ENCODE results near the gene NAV2.

The NAV2 gene

DNA sequence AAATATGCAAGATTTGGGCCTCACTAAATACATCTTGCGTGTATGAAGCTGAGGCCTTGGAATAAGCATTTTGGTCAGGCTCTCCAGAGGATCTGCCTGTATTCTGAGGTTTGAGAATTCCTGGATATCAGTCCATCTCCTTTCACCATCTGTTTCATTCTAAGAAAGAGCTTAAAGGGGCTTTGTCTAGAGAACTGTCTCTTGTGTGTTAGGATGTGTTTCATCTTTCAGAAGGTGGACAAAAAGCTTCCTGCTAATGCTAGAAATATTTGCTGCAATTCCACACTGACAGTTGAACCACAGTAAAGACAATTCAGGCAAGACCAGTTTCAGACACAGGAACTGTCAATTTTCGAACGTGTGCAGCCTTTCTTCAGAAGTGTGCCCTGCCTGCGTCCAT lies 262.2 kb downstream of the NAV2 start:
- DNase-seq (ENCODE audit: low spot score): no peak

DNA sequence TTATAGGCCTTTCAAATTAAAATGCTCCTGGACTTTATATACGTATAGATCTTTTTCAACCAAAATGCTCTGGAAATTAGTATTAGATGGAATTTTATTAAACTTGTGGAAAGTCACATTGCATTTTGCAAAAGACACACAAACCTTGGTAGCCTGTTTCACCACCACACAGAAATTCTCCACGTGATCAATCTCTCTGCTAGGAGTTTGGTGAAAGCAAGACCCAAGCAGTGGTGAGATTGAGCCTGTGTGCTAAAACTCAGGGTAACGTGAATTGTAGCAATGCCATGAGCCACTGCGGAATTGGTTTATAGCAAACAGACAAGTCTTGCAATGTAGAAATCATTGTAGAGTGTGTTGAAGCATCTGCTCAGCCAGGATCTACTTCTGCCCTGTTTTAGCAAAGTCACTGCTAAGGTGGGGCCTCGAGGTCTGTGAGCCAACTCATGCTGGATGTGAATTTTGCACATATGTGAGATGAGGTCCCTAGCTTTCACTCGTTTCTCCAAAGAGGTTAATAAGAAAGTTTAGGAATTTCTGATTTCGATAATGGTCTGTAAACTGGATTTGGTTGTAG lies 262.9 kb downstream of the NAV2 start:
- DNase-seq (ENCODE audit: low spot score): no peak

DNA sequence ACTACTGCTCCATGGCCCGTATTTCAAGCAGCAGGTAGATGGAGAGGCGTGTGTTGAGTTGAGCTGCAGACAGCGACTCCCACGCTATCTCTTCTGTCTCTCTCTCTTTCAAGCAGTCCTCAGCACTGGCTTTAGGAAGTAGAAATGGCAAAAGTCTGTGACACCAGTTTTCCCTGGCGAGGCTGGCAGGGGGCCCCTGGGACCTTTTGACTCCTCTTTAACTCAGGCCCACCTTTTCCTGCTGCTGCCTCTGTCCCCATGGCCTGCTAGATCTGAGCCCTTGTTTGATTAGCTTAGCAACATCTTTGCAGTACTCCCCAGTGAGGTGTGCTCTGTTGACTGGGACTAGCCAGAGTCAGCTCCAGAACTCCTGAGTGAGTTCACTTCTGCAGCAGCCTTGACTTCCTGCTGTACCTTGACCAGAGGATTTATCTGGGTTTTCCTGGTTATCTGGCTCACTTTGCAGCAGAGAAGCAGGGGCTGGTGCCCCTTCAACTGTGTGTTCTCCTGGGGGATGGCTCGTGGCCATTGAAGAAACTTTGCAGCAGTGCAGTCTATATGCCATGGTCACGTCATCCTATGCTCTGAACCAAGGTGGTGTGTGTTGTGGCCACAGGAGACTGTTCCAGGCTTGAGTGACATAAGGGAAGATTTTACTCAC lies 263.8 kb downstream of the NAV2 start:
- DNase-seq (ENCODE audit: low spot score): no peak

DNA sequence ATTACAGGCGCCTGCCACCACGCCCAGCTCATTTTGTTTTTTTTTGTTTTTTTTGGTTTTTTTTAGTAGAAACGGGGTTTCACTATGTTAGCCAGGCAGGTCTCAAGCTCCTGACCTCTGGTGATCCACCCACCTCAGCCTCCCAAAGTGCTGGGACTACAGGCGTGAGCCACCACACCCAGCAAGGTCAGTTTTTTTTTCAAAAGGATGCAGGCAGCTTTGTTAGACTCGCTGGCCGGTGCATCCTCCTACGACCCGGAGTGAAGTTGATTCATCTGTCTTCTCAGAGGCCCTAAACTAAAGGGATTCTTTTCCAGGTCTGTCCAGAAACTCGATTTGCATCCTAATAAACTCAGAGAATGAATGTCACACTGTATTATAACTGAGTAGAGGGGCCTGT lies 265.3 kb downstream of the NAV2 start:
- no peak for DNase-seq (ENCODE audit: low spot score)

DNA sequence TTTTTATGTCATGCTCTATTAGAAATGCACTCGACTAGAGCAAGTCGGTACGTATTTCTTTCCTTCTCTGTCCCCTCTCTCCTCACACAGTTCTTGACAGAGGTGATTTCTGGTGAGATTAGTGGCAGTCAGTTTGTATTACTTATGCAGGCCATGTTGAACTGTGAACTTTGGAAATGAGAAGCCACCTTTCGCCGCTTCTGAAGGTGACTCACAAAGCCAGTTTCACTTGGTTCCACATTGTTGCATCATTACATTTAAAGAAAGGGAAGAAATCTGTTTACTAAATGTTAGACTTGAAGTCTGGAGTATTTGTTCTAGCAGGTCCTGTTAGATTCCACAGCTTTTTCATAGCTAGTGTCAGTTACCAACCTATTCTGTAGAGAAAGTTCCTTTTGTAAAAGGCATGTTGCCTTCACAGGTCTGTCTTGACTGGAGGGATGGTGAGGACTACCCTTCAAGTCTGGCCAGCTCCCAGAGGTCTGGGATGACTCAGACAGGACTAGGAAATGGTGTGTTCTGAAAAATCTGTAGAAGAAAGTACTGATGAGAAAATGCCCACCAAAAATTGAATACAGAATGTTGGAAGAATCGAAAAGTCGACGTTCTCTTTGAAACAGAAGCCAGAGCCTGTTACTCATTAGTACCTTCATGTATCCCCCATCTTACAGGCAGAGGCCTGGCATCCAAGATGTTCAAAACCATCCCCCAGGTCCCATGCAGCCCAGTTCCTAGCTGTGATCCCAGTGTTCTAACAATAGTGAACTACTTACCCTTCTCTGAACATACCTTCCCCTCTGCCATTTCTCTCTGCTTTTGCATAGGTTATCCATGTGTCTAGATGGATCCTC lies 266.3 kb downstream of the NAV2 start:
- no peak for DNase-seq (ENCODE audit: low spot score)

GRCh38 chr11:19979519-19979845 lies 266.8 kb downstream of the NAV2 start:
- DNase-seq (ENCODE audit: low spot score): no peak

DNA sequence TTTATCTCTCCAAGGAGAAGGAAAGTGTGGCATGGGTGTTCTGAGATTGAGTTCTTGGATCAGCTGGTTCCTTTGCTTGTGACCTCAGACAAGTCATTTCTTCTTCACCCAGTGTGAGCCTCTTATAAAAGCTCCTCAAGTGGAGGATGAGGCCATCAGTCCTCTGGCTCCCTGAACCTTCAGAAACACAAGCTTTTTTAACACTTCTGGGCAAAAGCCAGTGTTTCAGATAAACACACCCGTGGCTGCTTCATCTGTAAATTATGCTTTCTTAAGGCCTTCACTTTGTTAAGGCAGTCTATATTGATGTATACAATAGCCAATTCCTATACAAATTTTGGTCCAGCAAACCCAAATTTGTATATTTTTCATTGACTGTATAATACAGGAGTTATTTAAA lies 267.8 kb downstream of the NAV2 start:
- DNase-seq (ENCODE audit: low spot score): no peak

- DNase-seq (ENCODE audit: low spot score): no peak
These were observed 268.5 kb downstream of the NAV2 start for GRCh38 chr11:19980957-19981669.

GRCh38 chr11:19982774-19983495 lies 270.3 kb downstream of the NAV2 start:
- DNase-seq (ENCODE audit: low spot score): no peak

DNA sequence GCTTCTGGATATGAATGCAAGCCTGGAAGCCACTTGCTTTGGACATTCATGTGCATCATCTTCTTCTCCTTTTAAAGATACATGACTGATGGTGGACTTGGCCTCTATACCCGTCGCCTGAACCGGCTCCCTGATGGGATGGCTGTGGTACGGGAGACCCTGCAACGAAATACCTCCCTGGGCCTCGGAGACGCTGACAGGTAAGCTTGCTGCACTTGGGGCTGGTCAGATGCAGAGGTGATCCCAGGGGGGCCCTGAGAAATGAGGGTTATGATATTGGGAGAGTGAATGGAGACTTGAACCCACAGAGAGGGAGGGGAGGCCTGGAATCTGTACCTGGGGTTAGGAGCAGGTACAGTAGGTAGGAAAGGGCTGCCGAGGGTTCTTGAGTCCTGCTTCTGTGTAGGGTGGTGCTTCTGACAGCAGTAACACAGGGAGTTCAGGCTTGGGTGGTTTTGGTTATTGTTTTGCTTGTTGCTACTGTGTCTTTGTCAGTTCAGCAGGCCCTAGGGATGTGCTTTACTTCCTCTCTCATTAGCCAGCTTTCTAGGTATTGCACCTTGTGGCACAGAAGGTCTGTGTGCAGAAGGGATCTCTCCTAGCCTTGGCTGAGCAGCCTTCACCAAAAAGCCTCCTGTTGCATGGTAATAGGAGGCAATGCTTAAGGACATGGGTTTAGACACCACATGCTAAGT lies 271.6 kb downstream of the NAV2 start:
- DNase-seq (ENCODE audit: low spot score): no peak

GRCh38 chr11:19985111-19985510 lies 272.5 kb downstream of the NAV2 start:
- DNase-seq (ENCODE audit: low spot score): no peak

DNA sequence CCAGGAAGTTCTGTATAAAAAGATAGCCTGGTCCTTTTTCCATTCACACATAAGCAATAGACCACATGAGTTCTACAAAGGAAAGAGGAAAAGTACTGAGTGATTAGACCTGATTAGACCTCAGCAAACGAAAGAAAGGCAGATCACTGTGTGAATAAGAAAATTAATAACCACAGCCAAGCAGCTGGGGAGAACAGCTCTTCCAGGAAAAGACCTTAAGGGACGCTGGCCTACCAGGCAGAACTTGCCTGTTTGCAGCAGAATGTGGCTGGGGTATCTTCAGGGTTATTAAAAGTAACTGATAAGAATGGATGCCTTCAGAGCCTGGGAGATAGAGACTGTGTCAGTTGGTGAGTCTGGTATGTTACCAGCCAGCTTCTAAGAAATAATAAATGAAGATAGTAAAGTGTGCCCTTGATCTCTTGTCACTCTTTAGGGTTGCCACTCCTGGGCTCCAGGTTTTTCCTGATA lies 274.7 kb downstream of the NAV2 start:
- no peak for DNase-seq (ENCODE audit: low spot score)

- DNase-seq (ENCODE audit: low spot score): no peak
These were observed 276.0 kb downstream of the NAV2 start for GRCh38 chr11:19988598-19988997.

- DNase-seq (ENCODE audit: low spot score): no peak
These were observed 276.6 kb downstream of the NAV2 start for GRCh38 chr11:19989191-19989590.

DNA sequence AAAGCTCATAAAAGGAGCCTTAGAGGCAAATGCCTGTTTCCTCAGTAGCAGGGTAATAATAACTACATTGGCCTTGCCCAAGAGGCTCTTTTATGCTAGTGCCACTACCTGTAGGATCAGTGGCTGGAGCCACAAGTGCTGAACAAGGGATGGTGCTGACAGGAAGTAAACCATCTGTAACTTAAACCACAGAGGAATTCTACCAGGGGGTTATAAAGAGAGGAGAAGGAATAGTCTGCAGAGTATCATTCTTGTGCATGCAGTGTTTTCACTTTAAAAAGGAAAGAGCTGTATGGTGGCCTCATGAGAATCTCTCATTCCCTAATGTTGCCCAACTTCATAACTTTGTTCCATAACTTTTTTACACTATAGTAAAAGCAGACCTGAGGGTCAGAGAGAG lies 279.5 kb downstream of the NAV2 start:
- DNase-seq (ENCODE audit: low spot score): no peak

DNA sequence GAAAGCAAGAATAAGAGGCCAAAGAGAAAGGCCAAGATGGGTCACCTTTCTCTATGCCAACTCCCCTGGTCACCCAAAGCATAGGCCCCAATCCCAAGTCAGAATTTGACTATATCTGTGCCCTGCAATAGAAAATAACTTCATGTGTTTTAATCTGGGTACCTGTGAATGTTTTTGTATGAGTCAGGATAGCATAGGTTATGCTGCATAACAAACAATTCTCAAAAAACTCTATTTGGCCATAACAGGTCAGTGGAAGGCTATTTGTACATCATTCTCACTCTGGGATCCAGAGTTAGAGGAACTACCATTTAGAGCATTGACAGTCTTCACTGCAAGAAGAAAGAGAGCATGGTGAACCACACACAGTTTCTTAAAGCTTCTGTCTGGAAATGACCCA lies 280.4 kb downstream of the NAV2 start:
- no peak for DNase-seq (ENCODE audit: low spot score)

DNA sequence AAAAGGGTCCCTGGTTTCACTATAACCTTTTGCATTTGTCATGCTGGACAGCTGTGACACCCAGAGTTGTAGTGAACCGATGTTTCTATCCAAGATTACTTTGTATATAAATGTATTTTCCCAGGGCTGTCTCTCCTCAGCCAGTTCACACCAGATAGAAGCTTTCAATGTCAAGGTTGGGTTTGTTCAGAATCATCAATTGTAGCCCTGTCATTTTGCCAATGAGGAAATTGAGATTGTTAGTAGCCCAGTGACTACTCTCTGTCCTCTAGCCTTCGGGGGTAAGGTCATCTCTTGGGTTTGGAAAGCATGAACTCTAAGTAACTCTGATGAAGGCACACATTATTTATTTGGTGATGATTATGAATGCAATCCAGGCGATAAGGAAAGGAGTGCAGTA lies 282.0 kb downstream of the NAV2 start:
- DNase-seq (ENCODE audit: low spot score): no peak

DNA sequence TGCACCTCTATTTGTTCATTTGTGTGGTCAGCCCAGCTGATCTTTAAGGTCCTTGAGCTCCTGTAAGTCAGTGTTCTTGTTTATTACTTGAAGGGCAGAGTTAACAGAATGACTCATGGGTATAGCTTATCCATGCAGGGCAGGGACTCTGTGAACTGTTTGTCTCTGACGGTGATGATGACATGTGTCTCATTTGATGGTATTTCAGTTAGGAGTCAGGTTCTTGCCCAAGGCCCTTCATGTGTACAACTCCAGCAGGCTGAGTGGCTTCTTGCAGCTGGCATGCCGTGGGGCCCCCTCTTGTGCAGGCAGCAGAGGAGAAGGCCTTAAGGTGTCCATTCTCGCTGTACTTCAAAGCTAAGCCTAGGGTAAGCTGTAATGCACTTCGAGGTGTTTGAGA lies 282.5 kb downstream of the NAV2 start:
- no peak for DNase-seq (ENCODE audit: low spot score)

GRCh38 chr11:19996571-19996970 lies 283.9 kb downstream of the NAV2 start:
- no peak for DNase-seq (ENCODE audit: low spot score)

DNA sequence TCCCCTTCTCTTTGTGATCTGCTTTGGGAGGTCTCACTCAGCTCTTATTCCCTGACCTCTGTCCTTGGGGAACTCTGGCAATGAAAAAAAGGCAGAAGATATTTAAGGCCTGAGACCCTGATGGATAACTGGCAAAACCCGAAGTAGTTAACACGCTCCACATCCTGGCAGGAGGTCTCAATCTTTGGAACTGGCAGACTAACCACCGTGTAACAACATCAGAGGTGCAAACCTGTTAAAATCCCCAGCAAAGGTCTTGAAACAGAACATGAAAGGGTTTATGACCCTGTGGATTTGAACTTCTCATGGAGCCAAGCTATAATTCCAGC lies 287.3 kb downstream of the NAV2 start:
- DNase-seq (ENCODE audit: low spot score): no peak

DNA sequence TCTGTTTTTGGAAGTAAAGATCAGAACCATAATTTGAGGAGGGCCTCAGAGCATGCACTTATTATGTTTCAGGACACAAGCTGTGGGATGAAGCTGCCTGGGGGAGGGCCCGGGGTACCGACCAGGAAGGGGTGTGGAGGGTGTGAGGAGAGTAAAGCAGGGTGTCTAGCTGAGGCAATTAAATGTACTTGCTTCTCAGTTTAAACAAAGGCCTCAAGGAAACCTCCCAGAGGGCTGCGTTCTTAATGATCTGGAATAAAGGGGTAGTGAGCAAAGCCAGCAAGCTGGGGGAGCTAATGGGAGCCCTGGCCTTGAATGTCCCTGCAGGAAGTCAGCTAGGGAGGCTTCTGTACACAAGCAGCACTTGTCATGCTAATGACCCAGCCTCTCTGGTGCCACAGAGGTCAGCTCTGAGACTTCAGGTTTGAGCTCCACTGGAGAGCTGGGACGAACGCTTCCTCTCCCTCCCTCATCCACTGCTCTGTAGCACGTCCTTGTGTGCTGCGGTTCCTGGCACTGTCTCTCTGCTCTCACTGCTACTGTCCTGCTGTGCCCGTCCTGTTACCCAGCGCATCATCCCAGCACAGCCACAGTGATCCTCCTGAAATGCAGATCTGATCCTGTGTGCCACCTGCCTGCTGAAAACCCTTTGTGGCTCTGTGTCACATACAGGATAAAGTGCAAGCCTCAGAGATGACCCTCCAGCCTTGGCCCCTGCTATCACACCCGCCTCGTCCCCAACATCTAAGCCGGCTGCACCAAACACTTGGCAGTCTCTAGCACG lies 287.9 kb downstream of the NAV2 start:
- no peak for DNase-seq (ENCODE audit: low spot score)
